Measurements from ENCODE around the gene LRRFIP2.

- TF ChIP-seq, protein P1, sequence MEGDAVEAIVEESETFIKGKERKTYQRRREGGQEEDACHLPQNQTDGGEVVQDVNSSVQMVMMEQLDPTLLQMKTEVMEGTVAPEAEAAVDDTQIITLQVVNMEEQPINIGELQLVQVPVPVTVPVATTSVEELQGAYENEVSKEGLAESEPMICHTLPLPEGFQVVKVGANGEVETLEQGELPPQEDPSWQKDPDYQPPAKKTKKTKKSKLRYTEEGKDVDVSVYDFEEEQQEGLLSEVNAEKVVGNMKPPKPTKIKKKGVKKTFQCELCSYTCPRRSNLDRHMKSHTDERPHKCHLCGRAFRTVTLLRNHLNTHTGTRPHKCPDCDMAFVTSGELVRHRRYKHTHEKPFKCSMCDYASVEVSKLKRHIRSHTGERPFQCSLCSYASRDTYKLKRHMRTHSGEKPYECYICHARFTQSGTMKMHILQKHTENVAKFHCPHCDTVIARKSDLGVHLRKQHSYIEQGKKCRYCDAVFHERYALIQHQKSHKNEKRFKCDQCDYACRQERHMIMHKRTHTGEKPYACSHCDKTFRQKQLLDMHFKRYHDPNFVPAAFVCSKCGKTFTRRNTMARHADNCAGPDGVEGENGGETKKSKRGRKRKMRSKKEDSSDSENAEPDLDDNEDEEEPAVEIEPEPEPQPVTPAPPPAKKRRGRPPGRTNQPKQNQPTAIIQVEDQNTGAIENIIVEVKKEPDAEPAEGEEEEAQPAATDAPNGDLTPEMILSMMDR (IDR thresholded peaks at IDR 0.05): no peak
- no peak for TF ChIP-seq ZFX (IDR thresholded peaks at IDR 0.05; ENCODE audit: borderline replicate concordance)
Measured at GRCh38 chr3:37054370-37054769, 120.0 kb downstream of the LRRFIP2 start.

Data from 22Rv1 (cell line).